NCI-H69 (cell line): ENCODE measurements around the gene LVRN.

ENCODE experiments used
- DNase-seq: peaks from one replicate; lab custom pipeline; 2025; lab: John Stamatoyannopoulos, UW

Gene LVRN

DNA sequence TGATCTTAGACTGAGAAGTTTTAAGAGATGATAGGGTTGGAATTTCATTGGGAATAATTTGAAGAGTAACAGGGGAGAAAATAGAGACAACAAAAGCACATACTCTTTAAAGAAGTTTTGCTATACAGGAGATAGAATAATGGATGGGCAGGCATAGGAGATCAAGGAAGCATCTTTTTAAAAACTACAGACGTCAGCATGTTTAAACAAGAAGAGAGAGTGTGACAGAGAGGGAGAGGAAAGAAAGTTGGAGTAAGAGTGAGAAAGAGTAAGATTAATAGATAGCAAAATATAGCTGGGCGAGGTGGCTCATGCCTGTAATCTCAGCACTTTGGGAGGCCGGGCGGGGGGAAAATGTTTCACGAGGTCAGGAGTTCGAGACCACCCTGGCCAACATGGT is 5.3 kb upstream of the LVRN start:
- DNase-seq: no peak

GRCh38 chr5:115961381-115962238 is 665 bp upstream of the LVRN start:
- no peak for DNase-seq

DNA sequence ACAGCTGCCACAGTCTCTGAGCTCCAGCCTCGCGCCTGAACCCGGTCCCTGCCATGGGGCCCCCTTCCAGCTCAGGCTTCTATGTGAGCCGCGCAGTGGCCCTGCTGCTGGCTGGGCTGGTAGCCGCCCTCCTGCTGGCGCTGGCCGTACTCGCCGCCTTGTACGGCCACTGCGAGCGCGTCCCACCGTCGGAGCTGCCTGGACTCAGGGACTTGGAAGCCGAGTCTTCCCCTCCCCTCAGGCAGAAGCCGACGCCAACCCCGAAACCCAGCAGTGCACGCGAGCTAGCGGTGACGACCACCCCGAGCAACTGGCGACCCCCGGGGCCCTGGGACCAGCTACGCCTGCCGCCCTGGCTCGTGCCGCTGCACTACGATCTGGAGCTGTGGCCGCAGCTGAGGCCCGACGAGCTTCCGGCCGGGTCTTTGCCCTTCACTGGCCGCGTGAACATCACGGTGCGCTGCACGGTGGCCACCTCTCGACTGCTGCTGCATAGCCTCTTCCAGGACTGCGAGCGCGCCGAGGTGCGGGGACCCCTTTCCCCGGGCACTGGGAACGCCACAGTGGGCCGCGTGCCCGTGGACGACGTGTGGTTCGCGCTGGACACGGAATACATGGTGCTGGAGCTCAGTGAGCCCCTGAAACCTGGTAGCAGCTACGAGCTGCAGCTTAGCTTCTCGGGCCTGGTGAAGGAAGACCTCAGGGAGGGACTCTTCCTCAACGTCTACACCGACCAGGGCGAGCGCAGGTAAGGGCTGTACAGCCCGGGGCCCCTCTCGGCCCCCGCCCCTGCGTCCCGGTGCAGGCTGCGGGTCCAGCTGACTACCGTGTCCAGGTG is 509 bp downstream of the LVRN start:
- no peak for DNase-seq

DNA sequence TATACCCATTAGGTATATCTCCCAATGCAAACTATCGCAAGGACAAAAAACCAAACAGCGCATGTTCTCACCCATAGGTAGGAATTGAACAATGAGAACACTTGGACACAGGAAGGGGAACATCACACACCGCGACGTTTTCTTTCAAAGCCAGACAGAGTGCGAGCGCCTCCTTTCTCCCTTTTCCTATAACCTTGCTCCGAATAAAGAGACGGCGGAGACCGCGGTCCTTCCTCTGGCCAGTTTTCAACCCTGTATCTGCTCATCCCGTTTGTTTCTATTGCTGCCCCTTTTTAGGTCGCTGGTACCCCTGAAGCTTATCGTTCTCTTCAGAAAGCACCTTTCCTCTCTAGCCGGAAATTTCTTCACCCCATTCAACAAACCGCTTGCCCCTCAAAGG is 1.3 kb downstream of the LVRN start:
- DNase-seq: no peak

GRCh38 chr5:115968770-115969169 is 6.5 kb downstream of the LVRN start:
- DNase-seq: no peak

DNA sequence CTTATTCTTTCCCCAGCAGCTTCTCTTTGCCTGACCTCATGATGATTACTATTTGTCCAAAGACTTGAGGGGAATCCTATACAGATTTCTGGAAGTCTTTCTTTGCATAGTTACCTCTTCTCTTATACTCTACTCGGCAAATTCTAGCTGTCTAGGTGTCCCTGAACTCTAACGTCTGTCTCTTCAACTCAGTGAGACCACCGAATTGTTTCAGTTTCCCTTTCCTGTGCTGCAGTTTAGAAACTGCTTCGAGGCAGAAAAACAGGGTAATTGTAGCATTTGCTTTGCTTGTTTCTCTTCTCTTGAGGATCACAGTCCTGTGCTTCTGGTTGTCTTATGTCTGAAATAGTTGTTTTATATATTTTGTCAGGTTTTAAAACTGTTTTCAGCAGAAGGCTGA is 14.8 kb downstream of the LVRN start:
- no peak for DNase-seq

GRCh38 chr5:115977988-115978387 is 15.7 kb downstream of the LVRN start:
- no peak for DNase-seq

GRCh38 chr5:115978779-115979178 is 16.5 kb downstream of the LVRN start:
- DNase-seq: no peak

- no peak for DNase-seq
Measured at GRCh38 chr5:115979201-115980041, 17.1 kb downstream of the LVRN start.

DNA sequence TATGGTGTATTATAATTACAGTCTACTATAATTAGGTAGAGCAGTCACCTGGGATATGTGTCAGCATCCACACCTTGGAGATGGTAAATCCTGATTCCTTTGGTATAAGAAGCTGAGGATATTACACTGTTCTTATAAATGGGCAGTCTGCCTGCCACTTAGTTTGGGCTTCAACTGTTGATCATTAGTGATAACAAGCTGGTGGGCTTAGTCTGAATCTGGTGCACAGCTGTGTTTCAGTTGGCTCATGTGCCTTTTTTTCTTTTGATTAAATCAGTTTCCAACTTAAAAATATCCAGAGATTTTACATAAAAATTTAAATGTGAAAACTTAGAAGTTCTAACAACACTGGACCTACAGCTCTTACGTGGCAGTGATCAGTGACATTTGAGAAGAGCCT is 21.2 kb downstream of the LVRN start:
- peak; percentile 24 for DNase-seq

GRCh38 chr5:115985802-115986757 is 23.8 kb downstream of the LVRN start:
- DNase-seq: no peak

GRCh38 chr5:115988002-115988401 is 25.7 kb downstream of the LVRN start:
- no peak for DNase-seq

GRCh38 chr5:115992848-115993350 is 30.6 kb downstream of the LVRN start:
- DNase-seq: no peak

DNA sequence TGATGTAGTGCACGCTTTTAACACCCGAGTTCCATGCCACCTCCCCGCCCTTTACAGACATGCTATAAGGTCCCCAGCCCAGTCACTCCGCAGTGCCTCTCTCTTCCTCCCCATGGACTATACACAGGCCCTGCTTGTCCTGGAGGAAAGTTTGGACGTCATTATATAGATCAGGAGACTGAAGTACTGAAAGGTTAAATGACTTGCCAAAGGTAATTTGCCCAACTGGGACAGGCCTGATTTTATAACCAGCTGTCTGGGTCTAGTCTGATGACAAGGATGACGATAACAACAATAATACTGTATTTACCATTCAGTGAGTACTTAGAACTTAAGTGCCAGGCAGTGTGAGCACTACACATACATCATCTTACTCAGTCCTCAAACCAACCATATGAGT is 33.1 kb downstream of the LVRN start:
- DNase-seq: no peak

- DNase-seq: no peak
Measured at GRCh38 chr5:116002116-116002906, 40.0 kb downstream of the LVRN start.

- DNase-seq: no peak
Measured at GRCh38 chr5:116004248-116004647, 42.0 kb downstream of the LVRN start.

- no peak for DNase-seq
Measured at GRCh38 chr5:116009806-116010205, 47.5 kb downstream of the LVRN start.

DNA sequence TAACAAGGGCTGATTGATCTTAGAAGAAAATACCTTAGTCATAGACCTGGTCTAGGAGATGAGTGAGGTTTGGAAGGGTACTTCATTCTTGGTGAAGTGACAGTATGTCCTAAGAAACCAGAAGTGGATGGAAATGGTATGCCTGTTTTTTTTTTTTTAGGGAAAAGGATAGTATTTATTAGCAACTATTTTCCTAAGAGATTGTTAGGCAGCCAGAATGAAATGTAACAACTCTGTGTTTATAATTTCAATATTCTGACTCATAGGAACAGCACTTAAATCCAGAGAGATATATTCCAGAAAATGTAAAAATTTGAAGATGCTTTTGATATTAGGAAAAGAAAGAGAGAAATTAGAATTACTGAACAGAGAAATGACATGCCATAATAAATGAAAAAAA is 48.8 kb downstream of the LVRN start:
- DNase-seq: no peak

- DNase-seq: no peak
Measured at GRCh38 chr5:116013207-116013785, 51.0 kb downstream of the LVRN start.

- DNase-seq: no peak
Measured at GRCh38 chr5:116013936-116014335, 51.7 kb downstream of the LVRN start.
